Stimulated activated memory B cell treated with anti-CD40 and anti-IgM and Interleukin-4, amounts not matched to agents 10 μg/mL and 1 μg/mL and 100 μg/mL, for 72 hours (primary cell): ENCODE data around the gene TMEM156.

Experiments used
- ATAC-seq: fragments of 150-1000 bp; cut with Tn5 transposase; 2 replicates; pipeline ENCODE4 v1.10.0; 2021
- H3K27ac Mint-ChIP-seq: one replicate; pipeline ENCODE4 v1.8.0; 2022; ENCODE audit warnings: mild to moderate bottlenecking, mixed read lengths
- H3K27me3 Mint-ChIP-seq: one replicate; pipeline ENCODE4 v1.8.0; 2022; ENCODE audit warnings: mixed read lengths
- H3K36me3 Mint-ChIP-seq: one replicate; pipeline ENCODE4 v1.8.0; 2022; ENCODE audit warnings: mixed read lengths
- H3K4me1 Mint-ChIP-seq: one replicate; pipeline ENCODE4 v1.8.0; 2022; ENCODE audit warnings: mixed read lengths
- H3K4me3 Mint-ChIP-seq: one replicate; pipeline ENCODE4 v1.8.0; 2022; ENCODE audit warnings: mild to moderate bottlenecking, moderate library complexity, mixed read lengths
- H3K9me3 Mint-ChIP-seq: one replicate; pipeline ENCODE4 v1.8.0; 2022; ENCODE audit warnings: mixed read lengths

The TMEM156 gene

GRCh38 chr4:38920186-38920585 is 112.0 kb downstream of the TMEM156 start:
- H3K27ac Mint-ChIP-seq: no peak overlapping the region
- peaks cover 10% of the 10 kb centered on the region for H3K4me1 Mint-ChIP-seq
- no peaks in the 10 kb centered on the region for H3K36me3 Mint-ChIP-seq
- H3K27me3 Mint-ChIP-seq: no peaks in the 10 kb centered on the region
- H3K9me3 Mint-ChIP-seq: no peaks in the 10 kb centered on the region
- no peak overlapping the region for H3K4me3 Mint-ChIP-seq
- no peak for ATAC-seq

GRCh38 chr4:38919494-38919893 is 112.7 kb downstream of the TMEM156 start:
- no peaks in the 10 kb centered on the region for H3K27me3 Mint-ChIP-seq
- ATAC-seq: no peak
- no peaks in the 10 kb centered on the region for H3K9me3 Mint-ChIP-seq
- peaks cover 15% of the 10 kb centered on the region for H3K4me1 Mint-ChIP-seq
- no peak overlapping the region for H3K4me3 Mint-ChIP-seq
- H3K27ac Mint-ChIP-seq: no peak overlapping the region
- no peaks in the 10 kb centered on the region for H3K36me3 Mint-ChIP-seq

- Mint-ChIP-seq H3K27me3 (no peaks in the 10 kb centered on the region), H3K36me3 (no peaks in the 10 kb centered on the region), H3K4me3 (no peak overlapping the region), H3K4me1 (peaks cover 15% of the 10 kb centered on the region), H3K27ac (no peak overlapping the region), H3K9me3 (no peaks in the 10 kb centered on the region)
- no peak for ATAC-seq
Measured at GRCh38 chr4:38917481-38918025, 114.7 kb downstream of the TMEM156 start.
